Omental fat pad (tissue), 4 donors: ENCODE results near the gene YWHAE. TPM values are rescaled to one million over a fixed set of nuclear protein-coding genes. Genes with fewer than 3 reads are reported as not detected.

ENCODE experiments used
- ATAC-seq: fragments of 150-250 bp; one replicate; pipeline ENCODE4 v1.9.1; 2016; ENCODE audit warnings: mild to moderate bottlenecking, moderate library complexity; ENCODE audit not compliant: low FRiP score
- DNase-seq: peaks from one replicate; pipeline ENCODE4 v3.0.0-alpha.2; 2019; ENCODE audit warnings: low spot score
- CTCF ChIP-seq, 3 donors: fragments of 450-650 bp; IDR thresholded peaks; one replicate each; pipeline ENCODE4 v1.5.1; 2016 to 2017; ENCODE audit warnings: antibody characterized with exemption in 3 of 3, mild to moderate bottlenecking in 3 of 3, moderate library complexity in 2 of 3
- total RNA-seq, 4 donors: library from RNA; depleted of rRNA; stranded (reverse); fragments of >200 nt; gene quantifications; one replicate each; pipeline ENCODE4 v1.1.0, GENCODE V29; 2016

The YWHAE gene
- total RNA-seq, 4 donors from 2014 or later, result 489 to 684 (median 635) TPM

GRCh38 chr17:1344521-1344920 lies 55.5 kb downstream of the YWHAE start:
- no peak for TF ChIP-seq CTCF (IDR thresholded peaks at IDR 0.05)
- ATAC-seq (no peak), DNase-seq (no peak)

GRCh38 chr17:1343554-1343953 lies 56.5 kb downstream of the YWHAE start:
- no peak for ATAC-seq
- no peak for DNase-seq
- no peak for TF ChIP-seq CTCF (IDR thresholded peaks at IDR 0.05)

- DNase-seq, result no peak
- ATAC-seq, result no peak
- no peak for TF ChIP-seq CTCF (IDR thresholded peaks at IDR 0.05)
Measured at GRCh38 chr17:1340371-1340770, 59.7 kb downstream of the YWHAE start.

- no peak for ATAC-seq
Measured at GRCh38 chr17:1331708-1332107, 68.3 kb downstream of the YWHAE start.

GRCh38 chr17:1329745-1330343 lies 70.2 kb downstream of the YWHAE start:
- ATAC-seq, result no peak
- DNase-seq, result no peak
- TF ChIP-seq CTCF (IDR thresholded peaks at IDR 0.05), result no peak

More at GRCh38 chr17:1331708-1332107, 68.3 kb downstream of the YWHAE start:
- no peak for DNase-seq
- TF ChIP-seq CTCF (IDR thresholded peaks at IDR 0.05), result no peak

GRCh38 chr17:1328437-1328836 lies 71.6 kb downstream of the YWHAE start:
- DNase-seq, result no peak
- no peak for TF ChIP-seq CTCF (IDR thresholded peaks at IDR 0.05)
- ATAC-seq, result no peak

- DNase-seq (no peak), ATAC-seq (no peak)
- no peak for TF ChIP-seq CTCF (IDR thresholded peaks at IDR 0.05)
Measured at GRCh38 chr17:1325766-1326165, 74.3 kb downstream of the YWHAE start.
